Activated CD4-positive, alpha-beta T cell treated with anti-CD3 and anti-CD28 coated beads for 36 hours (primary cell): ENCODE measurements around the gene LRRC8D. TPM values are rescaled to one million over a fixed set of nuclear protein-coding genes. Genes with fewer than 3 reads are reported as not detected.

ENCODE experiments used
- ATAC-seq: fragments of 200-7000 bp; cut with Tn5 transposase; one replicate; pipeline ENCODE4 v1.10.0; 2021; ENCODE audit warnings: mild to moderate bottlenecking, moderate library complexity
- CTCF ChIA-PET: fragments of 350-600 bp; sonication (Branson Sonifier 250); formaldehyde crosslinking; loops from one replicate; lab custom pipeline; 2021; ENCODE audit warnings: antibody characterized with exemption; lab: Charles Lee
- POLR2A ChIA-PET: fragments of 350-600 bp; sonication (Branson Sonifier 250); formaldehyde crosslinking; loops from one replicate; lab custom pipeline; 2021; ENCODE audit warnings: antibody characterized with exemption, inconsistent platforms; lab: Charles Lee
- DNase-seq: peaks from one replicate; pipeline ENCODE4 v3.0.0-alpha.2; 2020
- H3K27ac Mint-ChIP-seq: one replicate; pipeline ENCODE4 v1.8.0; 2021; ENCODE audit warnings: mixed read lengths
- H3K27me3 Mint-ChIP-seq: one replicate; pipeline ENCODE4 v1.8.0; 2021; ENCODE audit warnings: mixed read lengths
- H3K36me3 Mint-ChIP-seq: one replicate; pipeline ENCODE4 v1.8.0; 2021; ENCODE audit warnings: low read depth, mixed read lengths
- H3K4me1 Mint-ChIP-seq: one replicate; pipeline ENCODE4 v1.8.0; 2021; ENCODE audit warnings: mixed read lengths
- H3K4me3 Mint-ChIP-seq: one replicate; pipeline ENCODE4 v1.8.0; 2021; ENCODE audit warnings: mild to moderate bottlenecking, moderate library complexity, mixed read lengths
- H3K9me3 Mint-ChIP-seq: one replicate; pipeline ENCODE4 v1.8.0; 2021; ENCODE audit warnings: low read depth, mixed read lengths
- intact Hi-C, 2 experiments: fragments of 100-400 bp; cut with DNase I in 1 of 2; cut with micrococcal nuclease in 1 of 2; formaldehyde crosslinking; loops; one replicate each; pipeline versions ENCODE4 v1.14.2 to v1.15.1; 2022 to 2024; cut with DNase I, micrococcal nuclease
- total RNA-seq, 2 experiments: library from RNA; stranded (reverse); gene quantifications; one replicate each; pipeline ENCODE4 v1.2.3, GENCODE V29; 2021

The LRRC8D gene
- total RNA-seq, 2 experiments from 2014 or later: 24.3 to 30.0 TPM

DNA sequence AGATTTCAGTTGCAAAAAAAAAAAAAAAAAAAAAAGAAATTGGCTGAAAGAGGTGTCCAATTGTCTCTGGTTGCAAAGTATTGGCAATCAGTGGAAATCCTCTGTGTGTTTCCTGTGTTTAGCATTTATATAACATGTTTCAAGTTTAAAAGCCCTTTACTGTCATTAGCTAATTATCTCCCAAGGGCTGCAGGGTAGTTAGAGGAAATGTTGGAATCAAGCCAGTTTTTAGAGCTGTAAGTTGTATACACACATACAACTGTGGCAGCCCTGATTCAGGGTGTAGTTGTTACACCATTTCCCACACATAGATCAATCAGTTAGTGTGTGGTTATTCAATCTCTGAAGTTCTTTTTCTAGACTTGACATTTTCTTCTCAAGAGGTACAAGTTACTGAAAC is 165.2 kb downstream of the LRRC8D start:
- ChIA-PET CTCF (interaction anchor here (0.8 to 2.3 kb wide), 10 partner anchors 9 to 202 kb away, joined by 3 to 12 read pairs (median 4); no protein-coding TSS in a partner anchor), POLR2A (no interaction called here)
- H3K9me3 Mint-ChIP-seq: no peaks in the 10 kb centered on the region
- H3K4me3 Mint-ChIP-seq: no peak overlapping the region
- H3K27me3 Mint-ChIP-seq: peaks cover 2% of the 10 kb centered on the region
- H3K4me1 Mint-ChIP-seq: peaks cover under 1% of the 10 kb centered on the region
- no peak overlapping the region for H3K27ac Mint-ChIP-seq
- intact Hi-C loops: loop anchor here (2.0 kb wide), 3 partner anchors 143 to 503 kb away; partner anchors contain the start of gene LRRC8C (in 1 of the 2)
- H3K36me3 Mint-ChIP-seq: no peaks in the 10 kb centered on the region
- DNase-seq (no peak), ATAC-seq (no peak)

Other genes starting within 250 kb of the LRRC8D start
- 10 to 100 TPM; 31.5 to 37.1 TPM for gene LRRC8C, start 187.9 kb upstream of the LRRC8D start, total RNA-seq
- 10 to 100 TPM; 19.4 to 20.5 TPM for gene ZNF326, start 174.1 kb downstream of the LRRC8D start, total RNA-seq